Mesenchymal stem cell (in vitro differentiated cells and primary cell): ENCODE results near the gene CHRM2.
A peak's percentile ranks its signal among the peaks of the same experiment; 100 is the strongest.

Source experiments
- DNase-seq: peaks from one replicate; pipeline ENCODE4 v3.0.0-alpha.2; 2013
- H2AFZ ChIP-seq: one replicate; pipeline ENCODE4 v1.6.1; 2013; ENCODE audit warnings: low read depth, mild to moderate bottlenecking, control low read depth, inconsistent platforms, low read length, moderate library complexity
- H2AK5ac ChIP-seq: 2 replicates; pipeline ENCODE4 v1.6.1; 2013; ENCODE audit warnings: low read length, moderate library complexity, mild to moderate bottlenecking, inconsistent platforms; ENCODE audit not compliant: severe bottlenecking
- H2BK120ac ChIP-seq: one replicate; pipeline ENCODE4 v1.6.1; 2013; ENCODE audit warnings: low read depth, mild to moderate bottlenecking, inconsistent platforms, low read length, moderate library complexity
- H2BK12ac ChIP-seq, 2 experiments: one replicate each; pipeline ENCODE4 v1.6.1; 2013; ENCODE audit warnings: inconsistent platforms in 2 of 2, low read length in 2 of 2, mild to moderate bottlenecking in 2 of 2, moderate library complexity in 2 of 2, control low read depth in 1 of 2
- H2BK15ac ChIP-seq: one replicate; pipeline ENCODE4 v1.6.1; 2013; ENCODE audit warnings: mild to moderate bottlenecking, low read depth, inconsistent platforms; ENCODE audit not compliant: poor library complexity, severe bottlenecking
- H2BK5ac ChIP-seq: 2 replicates; pipeline ENCODE4 v1.6.1; 2013; ENCODE audit warnings: low read depth, mild to moderate bottlenecking, low read length, control low read depth, inconsistent platforms; ENCODE audit not compliant: poor library complexity, severe bottlenecking
- H3K14ac ChIP-seq, 2 experiments: one replicate each; pipeline ENCODE4 v1.6.1; 2013; ENCODE audit warnings: inconsistent platforms in 2 of 2, low read length in 2 of 2, control low read depth in 1 of 2, mild to moderate bottlenecking in 1 of 2, moderate library complexity in 1 of 2
- H3K18ac ChIP-seq, 2 experiments: one replicate each; pipeline ENCODE4 v1.6.1; 2013; ENCODE audit warnings: inconsistent platforms in 2 of 2, low read length in 2 of 2, control low read depth in 1 of 2, low read depth in 1 of 2, mild to moderate bottlenecking in 1 of 2
- H3K23ac ChIP-seq, 2 experiments: one replicate each; pipeline ENCODE4 v1.6.1; 2013; ENCODE audit warnings: inconsistent platforms in 2 of 2, low read length in 2 of 2, mild to moderate bottlenecking in 2 of 2, moderate library complexity in 2 of 2, control low read depth in 1 of 2
- H3K27ac ChIP-seq: 2 replicates; pipeline ENCODE4 v1.5.1; 2013; ENCODE audit warnings: mild to moderate bottlenecking, moderate library complexity, low read length, control low read depth, inconsistent platforms; ENCODE audit not compliant: poor library complexity, severe bottlenecking
- H3K27me3 ChIP-seq, 2 experiments: 2 replicates each; pipeline versions ENCODE4 v1.6.1 to v1.7.0; 2013; ENCODE audit warnings: low read length in 2 of 2, mild to moderate bottlenecking in 2 of 2, moderate library complexity in 2 of 2, control low read depth in 1 of 2, inconsistent platforms in 1 of 2; ENCODE audit not compliant: control insufficient read depth in 1 of 2, insufficient read depth in 1 of 2
- H3K36me3 ChIP-seq, 2 experiments: 2 replicates each; pipeline versions ENCODE4 v1.6.1 to v1.7.0; 2013; ENCODE audit warnings: low read length in 2 of 2, control low read depth in 1 of 2, inconsistent platforms in 1 of 2, low read depth in 1 of 2, mild to moderate bottlenecking in 1 of 2; ENCODE audit not compliant: insufficient read depth in 2 of 2, control insufficient read depth in 1 of 2
- H3K4ac ChIP-seq, 2 experiments: one replicate each; pipeline ENCODE4 v1.6.1; 2013; ENCODE audit warnings: inconsistent platforms in 2 of 2, low read length in 2 of 2, mild to moderate bottlenecking in 2 of 2, moderate library complexity in 2 of 2, control low read depth in 1 of 2, low read depth in 1 of 2
- H3K4me1 ChIP-seq: 2 replicates; pipeline ENCODE4 v1.6.1; 2013; ENCODE audit warnings: low read depth, low read length, control low read depth; ENCODE audit not compliant: control insufficient read depth, insufficient read depth
- H3K4me2 ChIP-seq: 2 replicates; pipeline ENCODE4 v1.6.1; 2013; ENCODE audit warnings: low read length, mild to moderate bottlenecking, inconsistent platforms; ENCODE audit not compliant: poor library complexity, severe bottlenecking
- H3K4me3 ChIP-seq, 2 experiments: 2 replicates each; pipeline versions ENCODE4 v1.5.1 to v1.7.0; 2013; ENCODE audit warnings: low read length in 2 of 2, mild to moderate bottlenecking in 2 of 2, control low read depth in 1 of 2, low read depth in 1 of 2; ENCODE audit not compliant: insufficient read depth in 1 of 2
- H3K79me1 ChIP-seq: replicated peaks from 2 replicates; pipeline ENCODE4 v1.6.1; 2013; ENCODE audit warnings: mild to moderate bottlenecking, control low read depth, low read length, inconsistent platforms; ENCODE audit not compliant: poor library complexity, severe bottlenecking
- H3K9ac ChIP-seq: 2 replicates; pipeline ENCODE4 v1.7.0; 2013; ENCODE audit warnings: mild to moderate bottlenecking, low read length, moderate library complexity
- H3K9me3 ChIP-seq: 2 replicates; pipeline ENCODE4 v1.7.0; 2013; ENCODE audit warnings: mild to moderate bottlenecking, low read length; ENCODE audit not compliant: control insufficient read depth
- H4K8ac ChIP-seq: one replicate; pipeline ENCODE4 v1.6.1; 2013; ENCODE audit warnings: inconsistent platforms, mild to moderate bottlenecking, low read length, moderate library complexity
- H4K91ac ChIP-seq: one replicate; pipeline ENCODE4 v1.6.1; 2013; ENCODE audit warnings: mild to moderate bottlenecking, low read length, inconsistent platforms
- WGBS: methylation state at CpG from one replicate; pipeline ENCODE4 v1.1.7; 2013; ENCODE audit warnings: mixed read lengths; 5-methylcytosine and 5-hydroxymethylcytosine counted together

Gene CHRM2

DNA sequence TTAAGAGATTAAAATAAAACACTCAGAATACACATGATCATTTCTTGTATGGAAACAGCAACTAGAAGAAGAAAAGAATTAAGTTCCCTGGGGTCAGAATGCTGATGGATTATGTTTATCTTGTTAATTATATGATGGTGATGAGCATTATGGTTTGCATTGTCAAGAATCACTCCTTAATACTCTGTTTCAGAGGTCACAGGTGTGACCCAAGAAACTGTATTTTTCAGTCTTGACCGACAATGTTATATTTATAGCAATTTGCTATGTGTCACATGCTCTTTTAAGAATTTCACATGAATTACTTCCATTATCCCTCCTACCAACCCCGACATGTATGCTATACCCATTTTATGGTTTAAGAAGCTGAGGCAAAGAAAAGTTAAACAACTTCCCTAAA is 2.7 kb upstream of the CHRM2 start:
- no peak overlapping the region for H3K18ac ChIP-seq
- 100% methylated on average over 1 of the region's 2 CpGs for WGBS

DNA sequence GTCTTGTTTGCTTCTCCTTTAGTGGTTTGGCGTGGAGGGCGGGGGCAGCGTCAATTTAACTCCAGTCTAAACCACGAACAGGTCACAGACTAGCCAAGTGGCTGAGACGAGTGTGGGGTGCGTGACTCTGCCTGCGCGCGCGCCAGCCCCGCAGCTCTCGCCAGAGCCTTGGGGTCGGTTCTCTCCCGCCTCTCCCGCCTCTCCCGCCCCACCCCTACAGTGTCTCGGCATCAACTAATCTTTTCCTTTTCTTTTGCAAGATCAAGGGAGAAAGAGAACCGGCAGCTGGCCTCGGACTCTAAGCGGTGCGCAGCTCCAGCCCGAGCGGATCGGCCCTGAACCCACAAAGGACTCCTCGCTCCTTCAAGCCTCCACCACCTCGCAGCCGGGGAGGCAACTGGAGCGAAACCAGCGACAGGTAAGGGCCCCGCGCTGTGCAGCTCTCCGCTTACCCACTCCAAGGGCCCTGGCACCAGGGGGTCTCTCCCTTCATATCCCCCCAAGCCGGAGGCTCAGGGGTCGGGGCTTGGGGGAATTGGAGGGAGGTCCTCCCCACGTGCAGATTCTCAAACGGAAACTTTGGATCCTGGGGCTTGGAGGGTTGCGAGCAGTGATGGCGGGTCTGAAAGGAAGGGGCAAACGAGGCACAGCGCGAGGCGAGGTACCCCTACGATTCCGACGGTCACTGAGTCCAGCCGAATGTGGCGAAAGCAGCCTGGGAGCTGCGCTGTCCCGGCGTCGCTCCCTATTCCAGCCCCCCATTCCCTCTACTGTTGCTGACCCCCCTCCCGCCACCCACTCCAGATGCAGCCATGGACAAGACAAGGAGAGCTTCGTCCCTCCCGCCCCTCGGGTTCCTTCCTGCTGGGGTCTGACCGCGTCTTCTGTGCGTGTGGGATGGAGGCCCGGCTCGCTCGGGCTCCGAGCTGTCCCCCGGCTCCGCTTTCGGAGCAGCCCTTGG is 829 bp downstream of the CHRM2 start:
- DNase-seq: peak; percentile 72
- Histone ChIP-seq H3K4ac (peak overlapping the region in 1 of 2 experiments; percentile 59), H3K27me3 (peaks cover 45 to 61% of the 10 kb centered on the region in 2 experiments), H4K8ac (peak overlapping the region; percentile 78), H3K4me2 (peak overlapping the region; percentile 99), H3K79me1 (no peaks in the 10 kb centered on the region), H2BK120ac (peak overlapping the region; percentile 86), H2AK5ac (no peak overlapping the region), H3K9ac (no peak overlapping the region), H3K36me3 (no peaks in the 10 kb centered on the region), H3K23ac (peak overlapping the region; percentile 34 to 69), H3K14ac (peak overlapping the region in 1 of 2 experiments; percentile 83), H3K4me1 (peaks cover 30% of the 10 kb centered on the region), H3K27ac (no peak overlapping the region), H3K4me3 (peak overlapping the region in 1 of 2 experiments; percentile 58), H4K91ac (peak overlapping the region; percentile 78), H2BK5ac (no peak overlapping the region), H3K18ac (peak overlapping the region; percentile 64 to 89), H2AFZ (peak overlapping the region; percentile 46), H2BK15ac (peak overlapping the region; percentile 44), H3K9me3 (no peaks in the 10 kb centered on the region), H2BK12ac (peak overlapping the region; percentile 32 to 73)
- under 1% methylated on average over 46 of the region's 65 CpGs for WGBS

More for the DNA sequence above, 2.7 kb upstream of the CHRM2 start:
- Histone ChIP-seq H3K9me3 (no peaks in the 10 kb centered on the region), H2BK12ac (no peak overlapping the region), H3K4me1 (peaks cover 23% of the 10 kb centered on the region), H4K8ac (no peak overlapping the region), H3K79me1 (no peaks in the 10 kb centered on the region), H3K23ac (no peak overlapping the region), H3K14ac (no peak overlapping the region), H2BK120ac (no peak overlapping the region), H2AFZ (no peak overlapping the region), H3K4ac (no peak overlapping the region), H3K4me2 (no peak overlapping the region), H3K4me3 (no peak overlapping the region), H2BK15ac (no peak overlapping the region), H2BK5ac (no peak overlapping the region), H2AK5ac (no peak overlapping the region), H3K36me3 (no peaks in the 10 kb centered on the region), H3K27me3 (peaks cover 32 to 33% of the 10 kb centered on the region in 2 experiments), H3K27ac (no peak overlapping the region), H4K91ac (no peak overlapping the region), H3K9ac (no peak overlapping the region)
- DNase-seq: no peak

DNA sequence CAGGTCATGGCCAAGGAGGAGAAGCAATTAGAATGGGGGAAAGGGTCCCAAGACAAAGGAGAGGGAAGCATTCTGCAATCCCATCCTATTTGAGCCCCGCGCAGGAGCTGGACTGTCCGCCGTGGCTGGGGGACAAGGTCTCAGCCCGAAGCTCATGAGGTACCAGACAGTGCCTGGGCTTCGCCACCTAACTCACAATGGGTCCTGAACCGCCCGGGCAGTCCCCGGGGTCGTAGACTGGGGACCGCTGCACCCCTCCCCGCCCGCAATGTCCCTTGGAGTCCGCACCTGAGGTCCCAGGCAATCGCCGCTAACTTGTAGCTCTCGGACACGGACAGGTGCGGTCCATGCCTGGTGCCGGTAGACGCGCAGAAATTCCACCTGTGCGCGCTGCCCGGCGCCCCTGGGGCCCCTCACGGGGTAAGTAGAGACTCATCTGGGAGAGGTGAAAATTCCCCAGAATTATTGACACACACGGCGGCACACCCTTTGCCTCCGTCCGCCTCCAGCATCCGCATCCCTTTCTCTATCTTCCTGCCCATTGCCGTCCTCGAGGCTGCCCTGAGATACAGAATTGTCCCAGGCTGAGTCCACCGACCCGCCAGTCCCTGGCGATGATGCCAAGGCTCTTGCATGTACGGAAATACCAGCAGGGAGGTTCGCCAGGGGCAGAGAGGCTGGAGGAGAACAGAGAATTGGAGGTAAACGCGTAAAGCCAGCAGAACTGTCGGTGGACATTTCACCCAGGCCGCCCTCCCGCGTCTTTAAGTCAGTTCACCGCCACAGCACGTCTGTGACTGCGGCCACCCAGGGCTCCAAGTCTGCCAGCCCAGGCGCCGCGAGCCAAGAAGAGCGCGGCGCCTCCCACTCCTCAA is 1.8 kb downstream of the CHRM2 start:
- no peak overlapping the region for H2AK5ac ChIP-seq
- peak overlapping the region in 1 of 2 experiments; percentile 83 for H3K14ac ChIP-seq
- H2BK5ac ChIP-seq: no peak overlapping the region
- peak overlapping the region; percentile 38 to 73 for H3K4ac ChIP-seq
- peak; percentile 54 for DNase-seq
- H3K9me3 ChIP-seq: no peaks in the 10 kb centered on the region
- H3K4me3 ChIP-seq: peak overlapping the region; percentile 57 to 65
- H3K36me3 ChIP-seq: no peaks in the 10 kb centered on the region
- H3K79me1 ChIP-seq: no peaks in the 10 kb centered on the region
- H3K4me1 ChIP-seq: peaks cover 30% of the 10 kb centered on the region
- peak overlapping the region in 1 of 2 experiments; percentile 21 for H2BK12ac ChIP-seq
- WGBS: 3% methylated on average over 54 of the region's 54 CpGs
- no peak overlapping the region for H3K27ac ChIP-seq
- peak overlapping the region; percentile 29 for H2AFZ ChIP-seq
- H3K23ac ChIP-seq: peak overlapping the region in 1 of 2 experiments; percentile 69
- H3K9ac ChIP-seq: no peak overlapping the region
- H3K27me3 ChIP-seq: peaks cover 45 to 61% of the 10 kb centered on the region in 2 experiments
- H4K91ac ChIP-seq: peak overlapping the region; percentile 34
- H4K8ac ChIP-seq: peak overlapping the region; percentile 33
- H2BK120ac ChIP-seq: peak overlapping the region; percentile 86
- H3K18ac ChIP-seq: peak overlapping the region; percentile 80 to 89
- H3K4me2 ChIP-seq: peak overlapping the region; percentile 99
- H2BK15ac ChIP-seq: peak overlapping the region; percentile 4
